Measurements from ENCODE around the gene KIF13A. TPM values are rescaled to one million over a fixed set of nuclear protein-coding genes. Genes with fewer than 3 reads are reported as not detected.

Gene KIF13A
- total RNA-seq, 4 donors from 2014 or later: 63.8 to 86.3 (median 78.2) TPM

DNA sequence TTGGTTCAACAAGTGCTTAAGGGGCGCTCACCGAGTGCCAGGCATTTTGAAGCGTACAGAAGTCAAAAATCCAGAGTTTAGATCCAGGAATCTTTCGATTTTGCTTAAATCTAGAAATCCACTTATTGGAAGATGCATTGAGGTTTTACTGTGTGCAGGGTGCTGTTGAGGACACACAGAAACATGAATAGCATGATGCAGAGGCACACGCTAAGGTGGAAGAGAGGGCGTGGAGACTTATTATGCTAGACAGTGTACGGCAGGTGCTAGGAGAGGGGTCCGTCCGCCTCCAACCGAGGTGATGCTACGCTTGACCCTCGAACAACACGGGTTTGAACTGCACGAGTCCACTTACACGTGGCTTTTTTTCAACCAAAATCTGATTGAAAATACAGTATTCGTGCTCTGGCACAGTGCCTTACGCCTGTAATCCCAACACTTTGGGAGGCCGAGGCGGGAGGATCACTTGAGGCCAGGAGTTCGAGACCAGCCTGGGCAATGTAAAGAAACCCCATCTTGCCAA lies 1.0 kb upstream of the KIF13A start:
- TF ChIP-seq EP300 (IDR thresholded peaks at IDR 0.05) (no peak), POLR2A (IDR thresholded peaks at IDR 0.05; ENCODE audit: low read depth) (no peak), POLR2AphosphoS5 (IDR thresholded peaks at IDR 0.05) (no peak)
- TF ChIP-seq, protein P1, sequence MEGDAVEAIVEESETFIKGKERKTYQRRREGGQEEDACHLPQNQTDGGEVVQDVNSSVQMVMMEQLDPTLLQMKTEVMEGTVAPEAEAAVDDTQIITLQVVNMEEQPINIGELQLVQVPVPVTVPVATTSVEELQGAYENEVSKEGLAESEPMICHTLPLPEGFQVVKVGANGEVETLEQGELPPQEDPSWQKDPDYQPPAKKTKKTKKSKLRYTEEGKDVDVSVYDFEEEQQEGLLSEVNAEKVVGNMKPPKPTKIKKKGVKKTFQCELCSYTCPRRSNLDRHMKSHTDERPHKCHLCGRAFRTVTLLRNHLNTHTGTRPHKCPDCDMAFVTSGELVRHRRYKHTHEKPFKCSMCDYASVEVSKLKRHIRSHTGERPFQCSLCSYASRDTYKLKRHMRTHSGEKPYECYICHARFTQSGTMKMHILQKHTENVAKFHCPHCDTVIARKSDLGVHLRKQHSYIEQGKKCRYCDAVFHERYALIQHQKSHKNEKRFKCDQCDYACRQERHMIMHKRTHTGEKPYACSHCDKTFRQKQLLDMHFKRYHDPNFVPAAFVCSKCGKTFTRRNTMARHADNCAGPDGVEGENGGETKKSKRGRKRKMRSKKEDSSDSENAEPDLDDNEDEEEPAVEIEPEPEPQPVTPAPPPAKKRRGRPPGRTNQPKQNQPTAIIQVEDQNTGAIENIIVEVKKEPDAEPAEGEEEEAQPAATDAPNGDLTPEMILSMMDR (IDR thresholded peaks at IDR 0.05): no peak

DNA sequence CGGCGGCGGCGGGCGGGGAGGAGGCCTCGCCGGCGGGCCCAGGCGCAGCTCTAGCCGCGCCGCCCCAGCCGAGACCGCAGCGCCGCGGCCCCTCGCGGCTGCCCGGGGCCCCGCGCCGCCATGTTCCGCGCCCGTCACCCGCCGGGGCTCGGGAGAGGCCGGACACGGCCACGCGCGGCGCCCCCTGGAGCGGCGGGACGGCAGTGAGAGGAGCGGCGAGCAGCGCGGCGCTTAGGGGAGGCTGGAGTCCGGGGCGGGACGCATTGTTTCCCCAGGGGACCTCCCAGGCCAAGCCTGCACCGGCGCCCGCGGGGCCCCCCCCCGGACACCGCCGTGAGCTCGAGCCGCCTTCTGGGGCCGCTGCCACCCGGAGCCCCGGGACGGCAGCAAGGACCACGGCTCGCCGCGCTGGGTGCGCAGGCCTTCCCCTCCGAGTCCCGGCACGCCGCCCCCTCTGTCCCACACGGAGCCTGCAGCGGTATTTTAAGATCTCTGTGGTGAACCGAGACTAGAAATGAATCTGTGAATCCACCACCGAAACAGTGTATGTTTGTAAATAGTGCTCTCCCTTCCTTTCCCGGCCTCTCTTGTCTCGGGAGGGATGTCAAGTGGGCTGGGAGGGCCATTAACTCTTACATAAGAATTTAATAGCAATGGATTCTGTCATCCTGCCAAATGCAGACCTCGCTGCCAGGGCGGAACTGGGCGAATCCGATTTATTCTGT lies 424 bp upstream of the KIF13A start:
- H3K9me3 ChIP-seq: no peaks in the 10 kb centered on the region
- TF ChIP-seq POLR2AphosphoS5 (IDR thresholded peaks at IDR 0.05) (peak; percentile 33 to 59), POLR2A (IDR thresholded peaks at IDR 0.05; ENCODE audit: low read depth) (no peak)
- TF ChIP-seq, protein P1 (IDR thresholded peaks at IDR 0.05): peak; percentile 16 to 40 (median 25)
- H3K4me1 ChIP-seq: peaks cover 25 to 48% (median 38%) of the 10 kb centered on the region in 4 donors
- no peaks in the 10 kb centered on the region for H3K27me3 ChIP-seq
- H3K4me3 ChIP-seq: peak overlapping the region; percentile 67 to 94 (median 80)
- DNase-seq (ENCODE audit: extremely low spot score): peak; percentile 94
- H3K27ac ChIP-seq (replicated peaks in 1 of 4): peak overlapping the region; percentile 93 to 97 (median 95)
- 2% methylated on average over 7 of the region's 78 CpGs for WGBS
- intact Hi-C loops (cut with DNase I): loop anchor here (2.0 to 5.0 kb wide), 3 partner anchors 121 to 136 kb away; partner anchors contain the start of gene NHLRC1
- no peaks in the 10 kb centered on the region for H3K36me3 ChIP-seq

More for the DNA sequence above, 1.0 kb upstream of the KIF13A start:
- Histone ChIP-seq H3K9me3 (no peaks in the 10 kb centered on the region), H3K27ac (replicated peaks in 1 of 4) (peak overlapping the region; percentile 93 to 97 (median 95)), H3K4me3 (peak overlapping the region; percentile 67 to 94 (median 80)), H3K36me3 (no peaks in the 10 kb centered on the region), H3K27me3 (no peaks in the 10 kb centered on the region), H3K4me1 (peaks cover 23 to 42% (median 36%) of the 10 kb centered on the region in 4 donors)
- WGBS: 33% methylated on average over 8 of the region's 20 CpGs
- intact Hi-C loops (cut with DNase I): loop anchor here (5.0 kb wide), 2 partner anchors 121 to 136 kb away; no protein-coding TSS in a partner anchor
- DNase-seq (ENCODE audit: extremely low spot score): no peak

DNA sequence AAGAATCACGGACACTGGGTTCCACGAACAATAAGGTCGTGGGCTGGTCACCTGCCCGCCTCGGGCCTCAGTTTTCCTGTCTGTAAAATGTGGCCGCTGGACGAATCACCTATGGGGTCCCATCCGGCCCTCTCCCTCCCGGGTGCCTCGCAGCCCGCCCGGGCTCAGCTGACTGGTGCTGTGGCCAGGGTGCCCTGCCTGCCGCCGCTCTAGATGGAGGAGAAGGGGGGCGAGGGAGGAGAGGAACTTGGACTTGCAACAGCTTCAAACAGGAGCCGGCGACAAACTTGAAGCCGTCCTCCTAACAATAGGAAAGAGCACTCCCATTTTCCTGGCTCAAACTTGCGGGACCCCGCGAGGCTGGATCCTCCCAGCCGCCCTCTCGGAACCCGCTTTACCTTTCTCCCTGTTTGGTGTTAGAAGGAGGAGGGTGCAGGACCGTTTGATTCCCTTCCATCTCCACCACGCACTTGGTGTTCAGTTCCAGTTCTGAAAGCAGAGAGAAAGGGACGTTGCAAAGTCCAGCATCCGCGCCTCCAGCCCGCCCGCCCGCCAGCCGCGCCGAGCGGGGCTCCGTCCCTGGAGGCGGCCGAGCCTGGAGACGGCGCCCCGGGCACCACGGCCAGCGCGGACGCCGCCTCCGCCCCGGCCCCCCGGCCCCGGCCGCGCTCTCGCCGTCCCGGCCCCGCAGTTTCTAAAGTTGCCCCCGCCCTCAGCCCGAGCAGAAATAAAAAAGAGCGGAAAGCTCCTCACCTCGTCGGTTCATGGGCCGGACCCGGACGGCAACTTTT lies 584 bp downstream of the KIF13A start:
- intact Hi-C loops (cut with DNase I): loop anchor here (2.0 to 5.0 kb wide), 3 partner anchors 120 to 136 kb away; partner anchors contain the start of gene NHLRC1
- Histone ChIP-seq H3K4me3 (peak overlapping the region; percentile 67 to 94 (median 72)), H3K27me3 (no peaks in the 10 kb centered on the region), H3K4me1 (peaks cover 25 to 54% (median 38%) of the 10 kb centered on the region in 4 donors), H3K27ac (replicated peaks in 1 of 4) (peak overlapping the region; percentile 84 to 94 (median 92)), H3K36me3 (no peaks in the 10 kb centered on the region), H3K9me3 (no peaks in the 10 kb centered on the region)
- TF ChIP-seq, protein P1 (IDR thresholded peaks at IDR 0.05): no peak
- TF ChIP-seq POLR2AphosphoS5 (IDR thresholded peaks at IDR 0.05): peak; percentile 54 to 63
- 2% methylated on average over 25 of the region's 65 CpGs for WGBS
- no peak for DNase-seq (ENCODE audit: extremely low spot score)

DNA sequence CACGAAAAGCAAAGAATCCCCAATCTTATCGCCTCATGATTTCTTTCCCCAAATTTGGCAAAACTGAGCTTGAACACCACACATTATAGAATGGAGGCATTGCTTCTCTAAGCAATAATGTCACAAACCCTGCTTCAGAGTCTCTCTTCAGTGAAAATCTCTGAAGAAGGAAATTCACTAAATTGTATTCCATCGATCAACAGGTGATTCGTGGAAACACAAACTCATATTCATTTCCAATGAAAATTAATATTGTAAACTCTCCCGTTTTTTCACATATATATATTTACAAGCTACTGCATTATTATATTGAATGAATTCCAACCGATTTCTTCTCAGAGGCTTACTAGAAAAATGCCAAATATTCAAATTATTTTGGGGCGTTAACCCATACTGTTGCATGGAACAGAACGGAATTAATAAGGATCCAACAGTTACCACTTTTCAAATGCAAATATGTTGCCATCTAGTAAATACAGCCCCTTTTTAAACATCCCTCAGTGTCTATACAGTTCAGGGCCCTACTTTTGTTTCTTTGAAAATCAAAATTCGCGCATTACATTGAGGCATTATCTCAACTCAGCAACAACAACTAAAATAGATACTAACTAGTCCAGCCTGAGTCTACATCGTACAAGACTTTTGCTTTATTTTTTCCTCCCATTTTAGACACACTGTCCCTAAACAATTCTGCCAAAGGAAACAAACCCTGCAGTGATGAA lies 1.3 kb downstream of the KIF13A start:
- H3K27me3 ChIP-seq: no peaks in the 10 kb centered on the region
- H3K4me1 ChIP-seq: peaks cover 30 to 55% (median 43%) of the 10 kb centered on the region in 4 donors
- H3K36me3 ChIP-seq: peaks cover 0 to 5% (median 0%) of the 10 kb centered on the region in 4 donors
- peak overlapping the region; percentile 67 to 94 (median 72) for H3K4me3 ChIP-seq
- TF ChIP-seq EP300 (IDR thresholded peaks at IDR 0.05) (no peak), POLR2A (IDR thresholded peaks at IDR 0.05; ENCODE audit: low read depth) (no peak), POLR2AphosphoS5 (IDR thresholded peaks at IDR 0.05) (no peak)
- TF ChIP-seq, protein P1 (IDR thresholded peaks at IDR 0.05): no peak
- intact Hi-C loops (cut with DNase I): loop anchor here (2.0 to 5.0 kb wide), 3 partner anchors 119 to 137 kb away; partner anchors contain the start of gene NHLRC1
- 21% methylated on average over 11 of the region's 11 CpGs for WGBS
- no peaks in the 10 kb centered on the region for H3K9me3 ChIP-seq
- no peak for DNase-seq (ENCODE audit: extremely low spot score)
- H3K27ac ChIP-seq (replicated peaks in 1 of 4): peak overlapping the region; percentile 84 to 94 (median 92)
